Measurements from ENCODE around the gene ARRDC5. TPM values are rescaled to one million over a fixed set of nuclear protein-coding genes. Genes with fewer than 3 reads are reported as not detected.
A peak's percentile ranks its signal among the peaks of the same experiment; 100 is the strongest.

ARRDC5 gene
- total and polyA plus RNA-seq, 11 donors, result 0.04 to 0.70 (median 0.43) TPM; not detected in 8

DNA sequence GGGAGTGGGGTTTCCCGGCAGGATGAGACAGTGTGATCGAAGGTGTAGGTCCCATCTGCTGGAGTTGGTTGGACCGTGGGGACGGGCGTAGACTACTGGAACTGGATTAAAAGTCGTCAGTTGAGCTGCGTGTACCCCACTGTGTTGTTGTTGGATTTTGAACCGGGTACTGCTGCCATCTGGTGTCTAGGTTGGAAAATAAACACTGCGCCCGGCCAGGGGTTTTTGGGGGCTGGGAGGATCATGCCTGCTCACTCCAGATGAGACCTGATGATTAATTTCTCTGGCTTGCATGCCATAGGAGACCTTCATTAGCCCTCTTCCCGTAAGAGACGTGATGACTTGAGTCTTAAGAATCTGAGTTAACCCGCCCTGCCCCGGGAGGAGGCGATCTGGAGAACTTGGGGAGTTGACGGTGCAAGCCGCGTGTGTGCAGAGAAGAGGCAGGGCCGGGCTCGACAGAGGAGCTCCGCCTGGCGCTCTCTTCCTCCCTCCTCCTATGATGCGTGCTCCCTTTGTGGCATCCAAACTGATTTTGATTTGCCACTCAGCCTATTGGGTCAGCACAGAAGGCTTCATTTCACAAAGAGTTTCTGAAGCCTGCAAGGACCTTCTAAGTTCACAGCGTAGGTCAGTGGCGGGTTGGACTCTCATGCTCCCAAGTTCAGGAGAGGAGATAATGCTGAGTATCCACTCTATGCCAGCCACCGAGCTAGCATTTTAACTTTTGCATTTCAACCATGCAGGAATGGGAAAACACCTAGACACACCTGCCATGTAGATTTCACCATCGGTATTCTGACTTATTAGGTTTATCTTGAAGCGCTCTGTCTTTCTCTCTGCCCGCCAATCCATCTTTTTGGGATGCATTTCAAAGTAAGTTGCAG, 9.3 kb upstream of the ARRDC5 start:
- intact Hi-C loops (cut with DNase I), result loop anchor here (1.0 to 5.0 kb wide), 11 partner anchors 39 to 119 kb away; no protein-coding TSS in a partner anchor
- H3K27ac ChIP-seq, result peak overlapping the region in 1 of 12 donors; percentile 80
- 37 to 41% (median 39%) methylated on average over 24 to 29 of the region's 29 CpGs for WGBS, 4 donors

DNA sequence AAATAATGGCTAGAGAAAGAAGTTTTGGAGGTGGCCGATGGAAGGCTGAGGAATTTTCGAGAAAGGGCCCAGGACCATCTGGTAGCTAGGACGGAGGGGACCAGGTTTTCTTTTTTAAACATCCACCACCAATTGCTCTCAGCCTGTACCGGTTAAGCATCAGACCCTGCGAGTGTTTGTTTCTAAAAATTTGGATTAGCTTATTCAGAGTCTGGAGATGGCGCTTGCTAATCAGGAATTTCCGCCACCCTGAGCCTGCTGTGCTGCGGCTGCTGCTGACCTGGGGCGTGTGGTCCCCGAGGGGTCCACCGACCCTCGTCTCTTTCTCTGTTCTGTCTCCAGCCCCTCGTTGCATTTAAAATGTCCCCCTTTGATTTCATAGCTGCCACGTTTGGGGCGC, 8.6 kb upstream of the ARRDC5 start:
- ATAC-seq (no peak), DNase-seq (no peak)
- Histone ChIP-seq H3K27me3 (peaks cover 0 to 10% (median 0%) of the 10 kb centered on the region in 9 donors), H3K36me3 (no peaks in the 10 kb centered on the region), H3K9me3 (no peaks in the 10 kb centered on the region), H3K4me1 (peaks cover 4 to 62% (median 20%) of the 10 kb centered on the region in 12 donors), H3K27ac (peak overlapping the region in 1 of 12 donors; percentile 80), H3K4me3 (peak overlapping the region in 10 of 12 donors; percentile 10 to 93 (median 68))
- TF ChIP-seq, protein P1, sequence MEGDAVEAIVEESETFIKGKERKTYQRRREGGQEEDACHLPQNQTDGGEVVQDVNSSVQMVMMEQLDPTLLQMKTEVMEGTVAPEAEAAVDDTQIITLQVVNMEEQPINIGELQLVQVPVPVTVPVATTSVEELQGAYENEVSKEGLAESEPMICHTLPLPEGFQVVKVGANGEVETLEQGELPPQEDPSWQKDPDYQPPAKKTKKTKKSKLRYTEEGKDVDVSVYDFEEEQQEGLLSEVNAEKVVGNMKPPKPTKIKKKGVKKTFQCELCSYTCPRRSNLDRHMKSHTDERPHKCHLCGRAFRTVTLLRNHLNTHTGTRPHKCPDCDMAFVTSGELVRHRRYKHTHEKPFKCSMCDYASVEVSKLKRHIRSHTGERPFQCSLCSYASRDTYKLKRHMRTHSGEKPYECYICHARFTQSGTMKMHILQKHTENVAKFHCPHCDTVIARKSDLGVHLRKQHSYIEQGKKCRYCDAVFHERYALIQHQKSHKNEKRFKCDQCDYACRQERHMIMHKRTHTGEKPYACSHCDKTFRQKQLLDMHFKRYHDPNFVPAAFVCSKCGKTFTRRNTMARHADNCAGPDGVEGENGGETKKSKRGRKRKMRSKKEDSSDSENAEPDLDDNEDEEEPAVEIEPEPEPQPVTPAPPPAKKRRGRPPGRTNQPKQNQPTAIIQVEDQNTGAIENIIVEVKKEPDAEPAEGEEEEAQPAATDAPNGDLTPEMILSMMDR (IDR thresholded peaks at IDR 0.05), result no peak
- TF ChIP-seq POLR2A (IDR thresholded peaks at IDR 0.05), result no peak
- 46 to 53% (median 48%) methylated on average over 15 of the region's 15 CpGs for WGBS, 4 donors
- intact Hi-C loops (cut with DNase I), result loop anchor here (1.0 to 5.0 kb wide), 10 partner anchors 39 to 104 kb away; no protein-coding TSS in a partner anchor

More for the DNA sequence above, 9.3 kb upstream of the ARRDC5 start:
- peaks cover 0 to 10% (median 0%) of the 10 kb centered on the region in 9 donors for H3K27me3 ChIP-seq
- H3K36me3 ChIP-seq, result no peaks in the 10 kb centered on the region
- ATAC-seq, result peak in 3 of 4 donors; percentile 51 to 66 (median 60)
- DNase-seq, result peak in 3 of 5 donors; percentile 48 to 64 (median 52)
- H3K9me3 ChIP-seq, result no peaks in the 10 kb centered on the region
- no peak for TF ChIP-seq POLR2A (IDR thresholded peaks at IDR 0.05)
- TF ChIP-seq, protein P1 (IDR thresholded peaks at IDR 0.05), result peak; percentile 37 to 66 (median 55)
- H3K4me1 ChIP-seq, result peaks cover 4 to 62% (median 20%) of the 10 kb centered on the region in 12 donors
- H3K4me3 ChIP-seq, result peak overlapping the region in 10 of 12 donors; percentile 10 to 93 (median 68)

DNA sequence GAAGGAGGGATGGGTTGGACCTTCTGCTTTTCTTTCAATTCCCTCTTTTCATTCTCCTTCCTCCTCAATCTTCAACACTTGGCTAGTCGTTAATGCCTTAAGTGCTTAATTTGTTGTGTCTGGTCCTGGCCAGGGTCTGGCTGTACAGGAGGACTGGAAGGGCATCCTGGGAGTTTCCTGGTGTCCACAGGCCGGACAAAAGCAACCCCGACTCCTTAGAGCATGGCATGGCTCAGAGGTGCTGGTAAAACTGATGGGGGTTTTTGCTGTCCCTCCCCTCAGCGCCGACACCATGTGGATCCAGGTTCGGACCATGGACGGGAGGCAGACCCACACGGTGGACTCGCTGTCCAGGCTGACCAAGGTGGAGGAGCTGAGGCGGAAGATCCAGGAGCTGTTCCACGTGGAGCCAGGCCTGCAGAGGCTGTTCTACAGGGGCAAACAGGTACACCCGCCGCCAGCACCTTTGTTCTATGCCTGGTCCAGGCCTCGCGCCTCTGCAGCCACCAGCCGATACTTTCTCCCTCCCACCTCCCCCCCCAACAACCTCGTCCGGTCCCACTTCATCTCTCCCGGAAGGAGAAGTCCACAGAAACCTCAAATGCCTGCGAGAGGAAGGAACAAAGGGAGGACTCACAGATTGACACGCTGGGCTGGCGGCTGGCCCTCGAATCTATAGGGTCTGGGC, 8.0 kb upstream of the ARRDC5 start:
- ATAC-seq, result no peak
- Histone ChIP-seq H3K27ac (peak overlapping the region in 1 of 12 donors; percentile 80), H3K4me3 (peak overlapping the region; percentile 32 to 93 (median 72)), H3K36me3 (no peaks in the 10 kb centered on the region), H3K9me3 (no peaks in the 10 kb centered on the region), H3K27me3 (peaks cover 0 to 10% (median 0%) of the 10 kb centered on the region in 9 donors), H3K4me1 (peaks cover 4 to 59% (median 20%) of the 10 kb centered on the region in 12 donors)
- DNase-seq, result peak in 1 of 5 donors; percentile 40
- intact Hi-C loops (cut with DNase I), result loop anchor here (1.0 to 5.0 kb wide), 10 partner anchors 38 to 103 kb away; no protein-coding TSS in a partner anchor
- TF ChIP-seq POLR2A (IDR thresholded peaks at IDR 0.05), result no peak
- TF ChIP-seq, protein P1 (IDR thresholded peaks at IDR 0.05), result no peak
- WGBS, 4 donors, result 34 to 55% (median 46%) methylated on average over 18 to 23 of the region's 23 CpGs
